WERI-Rb-1 (cell line): ENCODE data around the gene FAM83C.

Experiments
- DNase-seq: peaks from one replicate; pipeline ENCODE4 v3.0.0-alpha.2; 2020
- H3K27ac ChIP-seq: fragments of 250-450 bp; sonication (Bioruptor Pico); 2 replicates; pipeline ENCODE4 v1.5.1; 2020; ENCODE audit warnings: mild to moderate bottlenecking, moderate library complexity
- H3K27me3 ChIP-seq: fragments of 250-450 bp; sonication (Bioruptor Pico); 2 replicates; pipeline ENCODE4 v1.5.1; 2021; ENCODE audit warnings: mild to moderate bottlenecking, low read depth, moderate library complexity; ENCODE audit not compliant: insufficient read depth, severe bottlenecking
- H3K36me3 ChIP-seq: fragments of 250-450 bp; sonication (Bioruptor Pico); 2 replicates; pipeline ENCODE4 v1.5.1; 2020; ENCODE audit warnings: mild to moderate bottlenecking, moderate library complexity
- H3K4me3 ChIP-seq: 2 replicates; pipeline ENCODE4 v1.5.1; 2011; ENCODE audit warnings: low read depth, mild to moderate bottlenecking, control low read depth, low read length
- H3K9me3 ChIP-seq: fragments of 250-450 bp; sonication (Bioruptor Pico); 2 replicates; pipeline ENCODE4 v1.5.1; 2021; ENCODE audit warnings: mild to moderate bottlenecking, moderate library complexity; ENCODE audit not compliant: severe bottlenecking
- TF ChIP-seq, protein P1 (sequence below): IDR thresholded peaks from 2 replicates; pipeline ENCODE4 v1.5.1; 2011; ENCODE audit warnings: low read depth, mild to moderate bottlenecking, control low read depth, inconsistent platforms, low read length

Gene FAM83C

DNA sequence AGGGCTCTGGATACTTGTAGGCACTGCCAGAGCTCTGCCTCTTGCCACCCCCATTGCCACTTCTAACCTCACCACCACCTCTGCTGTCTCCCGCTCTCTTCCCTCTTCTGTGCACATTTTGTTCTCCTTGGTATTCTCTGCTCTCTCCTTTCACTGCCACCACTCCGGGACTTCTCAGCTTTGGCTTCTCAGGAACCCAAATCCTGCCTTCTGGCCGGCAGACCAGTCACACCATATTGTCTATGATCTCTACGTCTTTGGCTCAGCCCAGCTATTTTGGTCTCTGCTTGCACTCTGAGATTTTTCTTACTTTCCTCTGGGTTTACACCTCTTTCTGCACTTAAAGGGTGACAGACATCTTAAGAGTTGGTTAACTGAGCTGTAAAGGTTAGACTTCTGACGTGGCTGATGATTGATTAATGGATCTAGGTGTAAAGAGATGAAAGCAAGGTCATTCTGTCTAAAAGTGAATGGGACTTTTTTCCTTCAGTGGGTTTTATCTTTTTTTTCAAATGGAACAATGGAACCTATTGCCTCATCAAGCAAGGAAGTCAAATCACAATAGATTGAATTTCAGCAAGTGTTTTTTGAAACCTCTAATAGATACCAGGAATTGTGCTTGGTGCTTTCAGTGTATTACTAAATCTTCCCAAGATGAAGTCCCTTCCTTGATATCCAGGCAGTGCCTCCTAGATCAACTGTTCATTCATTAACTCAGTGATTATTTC is 52.0 kb downstream of the FAM83C start:
- Histone ChIP-seq H3K27ac (no peak overlapping the region), H3K27me3 (no peaks in the 10 kb centered on the region), H3K9me3 (peaks cover 8% of the 10 kb centered on the region), H3K36me3 (no peaks in the 10 kb centered on the region), H3K4me3 (no peak overlapping the region)
- TF ChIP-seq, protein P1, sequence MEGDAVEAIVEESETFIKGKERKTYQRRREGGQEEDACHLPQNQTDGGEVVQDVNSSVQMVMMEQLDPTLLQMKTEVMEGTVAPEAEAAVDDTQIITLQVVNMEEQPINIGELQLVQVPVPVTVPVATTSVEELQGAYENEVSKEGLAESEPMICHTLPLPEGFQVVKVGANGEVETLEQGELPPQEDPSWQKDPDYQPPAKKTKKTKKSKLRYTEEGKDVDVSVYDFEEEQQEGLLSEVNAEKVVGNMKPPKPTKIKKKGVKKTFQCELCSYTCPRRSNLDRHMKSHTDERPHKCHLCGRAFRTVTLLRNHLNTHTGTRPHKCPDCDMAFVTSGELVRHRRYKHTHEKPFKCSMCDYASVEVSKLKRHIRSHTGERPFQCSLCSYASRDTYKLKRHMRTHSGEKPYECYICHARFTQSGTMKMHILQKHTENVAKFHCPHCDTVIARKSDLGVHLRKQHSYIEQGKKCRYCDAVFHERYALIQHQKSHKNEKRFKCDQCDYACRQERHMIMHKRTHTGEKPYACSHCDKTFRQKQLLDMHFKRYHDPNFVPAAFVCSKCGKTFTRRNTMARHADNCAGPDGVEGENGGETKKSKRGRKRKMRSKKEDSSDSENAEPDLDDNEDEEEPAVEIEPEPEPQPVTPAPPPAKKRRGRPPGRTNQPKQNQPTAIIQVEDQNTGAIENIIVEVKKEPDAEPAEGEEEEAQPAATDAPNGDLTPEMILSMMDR: no peak
- no peak for DNase-seq

DNA sequence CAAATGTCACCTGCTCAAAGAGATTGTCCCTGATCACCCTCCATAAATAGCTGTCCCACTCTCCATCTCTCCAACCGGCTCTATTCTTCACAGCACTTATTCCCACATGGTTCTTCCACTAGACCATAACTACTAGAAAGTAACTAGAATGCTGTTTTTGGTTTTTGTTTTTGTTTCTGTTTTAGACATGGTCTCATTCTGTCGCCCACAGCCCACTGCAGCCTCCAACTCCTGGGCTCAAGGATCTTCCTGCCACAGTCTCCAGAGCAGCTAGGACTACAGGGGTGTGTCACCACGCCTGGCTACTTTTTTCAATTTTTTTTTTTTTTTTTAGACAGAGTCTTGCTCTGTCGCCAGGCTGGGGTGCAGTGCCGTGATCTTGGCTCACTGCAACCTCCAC is 53.5 kb downstream of the FAM83C start:
- Histone ChIP-seq H3K36me3 (no peaks in the 10 kb centered on the region), H3K27ac (no peak overlapping the region), H3K27me3 (no peaks in the 10 kb centered on the region), H3K4me3 (no peak overlapping the region), H3K9me3 (peaks cover 8% of the 10 kb centered on the region)
- TF ChIP-seq, protein P1: no peak
- DNase-seq: no peak

DNA sequence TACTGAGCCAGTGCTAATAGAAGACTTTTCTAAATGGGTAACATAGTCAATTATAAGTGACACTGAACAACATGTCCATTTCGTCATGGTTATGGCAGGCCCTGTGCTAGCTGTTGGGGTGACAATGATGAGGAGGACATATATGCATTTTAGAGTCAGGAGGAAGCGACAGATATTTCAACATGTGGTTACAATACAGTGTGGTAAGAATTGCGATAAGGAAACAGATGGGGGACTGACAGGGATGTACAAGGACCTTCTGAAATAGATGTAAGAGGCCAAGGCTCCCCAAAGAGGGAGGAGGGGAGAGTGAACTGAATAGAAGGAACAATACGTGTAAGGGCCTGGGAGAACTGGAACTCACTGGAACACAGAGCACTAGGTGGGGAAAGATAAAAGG is 54.1 kb downstream of the FAM83C start:
- no peak overlapping the region for H3K27ac ChIP-seq
- no peaks in the 10 kb centered on the region for H3K27me3 ChIP-seq
- no peak overlapping the region for H3K4me3 ChIP-seq
- H3K36me3 ChIP-seq: no peaks in the 10 kb centered on the region
- no peak for DNase-seq
- H3K9me3 ChIP-seq: peaks cover 8% of the 10 kb centered on the region
- TF ChIP-seq, protein P1: no peak

DNA sequence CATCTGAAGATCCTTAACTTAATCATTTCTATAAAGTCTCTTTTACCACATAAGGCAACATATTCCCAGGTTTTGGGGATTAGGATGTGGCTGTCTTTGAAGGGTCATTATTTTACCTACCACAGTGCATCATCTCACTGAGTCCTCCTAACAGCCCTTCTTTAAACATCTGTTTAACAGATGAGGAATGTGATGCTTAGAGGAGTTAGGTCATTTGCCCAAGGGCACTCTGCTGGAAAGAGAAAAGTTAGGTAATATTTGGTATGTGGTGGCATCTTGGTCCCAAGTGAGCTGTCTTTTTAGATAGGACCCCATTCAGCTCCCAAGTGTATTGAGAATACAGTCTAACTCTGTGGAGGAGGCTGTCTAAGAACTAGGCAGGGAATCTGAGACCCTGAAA is 54.7 kb downstream of the FAM83C start:
- Histone ChIP-seq H3K36me3 (no peaks in the 10 kb centered on the region), H3K9me3 (peaks cover 8% of the 10 kb centered on the region)

DNA sequence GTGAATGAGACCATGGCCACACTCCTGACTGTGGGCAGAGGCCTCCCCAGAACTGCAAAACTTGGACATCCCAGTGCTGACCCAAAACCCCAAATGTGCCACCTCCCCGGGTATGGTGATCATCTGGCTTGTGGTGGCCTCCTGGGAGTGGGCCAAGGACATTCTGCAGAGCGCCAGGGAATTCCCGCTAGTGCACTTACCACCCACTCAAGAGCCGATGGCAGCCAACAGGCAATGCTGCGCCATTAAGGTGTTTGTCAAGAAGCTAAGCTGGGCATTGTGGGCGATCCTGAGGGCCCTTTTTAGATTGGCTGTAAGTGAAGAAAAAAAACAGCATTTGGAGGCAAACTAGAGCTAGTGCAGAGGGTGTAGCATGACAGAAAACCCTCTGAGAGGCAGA is 56.3 kb downstream of the FAM83C start:
- H3K9me3 ChIP-seq: peaks cover 8% of the 10 kb centered on the region
- H3K27me3 ChIP-seq: no peaks in the 10 kb centered on the region
- no peaks in the 10 kb centered on the region for H3K36me3 ChIP-seq
- no peak overlapping the region for H3K27ac ChIP-seq
- TF ChIP-seq, protein P1: no peak
- no peak overlapping the region for H3K4me3 ChIP-seq
- no peak for DNase-seq

More for the DNA sequence above, 54.7 kb downstream of the FAM83C start:
- TF ChIP-seq, protein P1: no peak
- Histone ChIP-seq H3K27ac (no peak overlapping the region), H3K4me3 (no peak overlapping the region), H3K27me3 (no peaks in the 10 kb centered on the region)
- no peak for DNase-seq
